HG03460 (cell line): ENCODE results near the gene TTLL10.
"Not testable (repeated sequence)": the region's sequence is repeated elsewhere in the genome, so short reads cannot be mapped to it uniquely, and the experiment has no call there.

Experiments
- ATAC-seq: cut with Tn5 transposase; IDR thresholded peaks from one replicate; pipeline ENCODE4 v1.9.1; 2021; ENCODE audit not compliant: unreplicated experiment

The TTLL10 gene

GRCh38 chr1:1170215-1171091 lies 3.2 kb upstream of the TTLL10 start:
- no peak for ATAC-seq

GRCh38 chr1:1171161-1171545 lies 2.5 kb upstream of the TTLL10 start:
- no peak for ATAC-seq

GRCh38 chr1:1171546-1172340 lies 1.9 kb upstream of the TTLL10 start:
- ATAC-seq: peak; percentile 48

GRCh38 chr1:1173061-1173792 lies 453 bp upstream of the TTLL10 start:
- ATAC-seq: no peak

- ATAC-seq: no peak
Observed at GRCh38 chr1:1175221-1176062, 1.8 kb downstream of the TTLL10 start.

- ATAC-seq: not testable (repeated sequence)
Observed at GRCh38 chr1:1176063-1176761, 2.5 kb downstream of the TTLL10 start.

- no peak for ATAC-seq
Observed at GRCh38 chr1:1176931-1177330, 3.3 kb downstream of the TTLL10 start.

- ATAC-seq: no peak
Observed at GRCh38 chr1:1177452-1178206, 3.9 kb downstream of the TTLL10 start.

- ATAC-seq: no peak
Observed at GRCh38 chr1:1178794-1179331, 5.2 kb downstream of the TTLL10 start.

- no peak for ATAC-seq
Observed at GRCh38 chr1:1179346-1179982, 5.8 kb downstream of the TTLL10 start.

GRCh38 chr1:1179983-1180861 lies 6.5 kb downstream of the TTLL10 start:
- ATAC-seq: no peak

- ATAC-seq: no peak
Observed at GRCh38 chr1:1181129-1181937, 7.7 kb downstream of the TTLL10 start.

GRCh38 chr1:1181938-1182410 lies 8.3 kb downstream of the TTLL10 start:
- no peak for ATAC-seq

- no peak for ATAC-seq
Observed at GRCh38 chr1:1182491-1183220, 9.0 kb downstream of the TTLL10 start.

GRCh38 chr1:1183221-1183747 lies 9.6 kb downstream of the TTLL10 start:
- ATAC-seq: no peak
